Body of pancreas (tissue), 4 donors: ENCODE results near the gene EEFSEC. TPM values are rescaled to one million over a fixed set of nuclear protein-coding genes. Genes with fewer than 3 reads are reported as not detected.

ENCODE experiments used
- ATAC-seq: fragments of 150-250 bp; one replicate; pipeline ENCODE4 v1.9.1; 2016
- DNase-seq, 4 donors: peaks; one replicate each; pipeline ENCODE4 v3.0.0-alpha.2; 2019
- H3K27ac ChIP-seq, 4 donors: fragments of 200-600 bp; sonication (generic); 1 replicate in 3 of 4; 2 replicates in 1 of 4; pipeline versions ENCODE4 v1.5.1 to v1.6.1; 2016 to 2019; ENCODE audit warnings: mild to moderate bottlenecking in 1 of 4, mixed read lengths in 1 of 4, moderate library complexity in 1 of 4
- H3K27me3 ChIP-seq, 2 donors: fragments of 200-600 bp; sonication (generic); one replicate each; pipeline ENCODE4 v1.6.0; 2016; ENCODE audit warnings: mild to moderate bottlenecking in 1 of 2
- H3K36me3 ChIP-seq, 2 donors: fragments of 200-600 bp; sonication (generic); replicated peaks in 1 of 2; 2 replicates each; pipeline ENCODE4 v1.5.1; 2016; ENCODE audit warnings: low read depth in 2 of 2; ENCODE audit not compliant: insufficient read depth in 1 of 2
- H3K4me1 ChIP-seq: fragments of 200-600 bp; sonication (generic); one replicate; pipeline ENCODE4 v1.6.0; 2016
- H3K4me3 ChIP-seq, 2 donors: fragments of 200-600 bp; sonication (generic); 1 replicate in 1 of 2; 2 replicates in 1 of 2; pipeline ENCODE4 v1.5.1; 2016 to 2019
- H3K9me3 ChIP-seq, 3 donors: fragments of 200-600 bp; sonication (generic); 1 replicate in 2 of 3; 2 replicates in 1 of 3; pipeline ENCODE4 v1.5.1; 2016
- POLR2A ChIP-seq, 3 donors: fragments of 450-650 bp; IDR thresholded peaks; one replicate each; pipeline ENCODE4 v1.6.1; 2016; ENCODE audit warnings: antibody characterized with exemption in 3 of 3, mild to moderate bottlenecking in 2 of 3
- WGBS, 2 donors: methylation state at CpG; one replicate each; pipeline ENCODE4 v1.1.5; 2017; 5-methylcytosine and 5-hydroxymethylcytosine counted together
- intact Hi-C: fragments of 100-400 bp; cut with DNase I; formaldehyde crosslinking; loops from one replicate; pipeline ENCODE4 v1.15.1; 2023
- total RNA-seq, 2 donors: library from RNA; depleted of rRNA; stranded (reverse); fragments of >200 nt; gene quantifications; one replicate each; pipeline ENCODE4 v1.1.0, GENCODE V29; 2016
- TF ChIP-seq, protein P1 (sequence below), 7 experiments: fragments of 450-650 bp in 4 of 7; fragments of 200-600 bp in 3 of 7; sonication (generic) in 3 of 7; IDR thresholded peaks; one replicate each; pipeline ENCODE4 v1.5.1; 2016 to 2019; ENCODE audit warnings: antibody characterized with exemption in 7 of 7

EEFSEC gene
- total RNA-seq, 2 donors from 2014 or later: 8.6 to 33.0 TPM

DNA sequence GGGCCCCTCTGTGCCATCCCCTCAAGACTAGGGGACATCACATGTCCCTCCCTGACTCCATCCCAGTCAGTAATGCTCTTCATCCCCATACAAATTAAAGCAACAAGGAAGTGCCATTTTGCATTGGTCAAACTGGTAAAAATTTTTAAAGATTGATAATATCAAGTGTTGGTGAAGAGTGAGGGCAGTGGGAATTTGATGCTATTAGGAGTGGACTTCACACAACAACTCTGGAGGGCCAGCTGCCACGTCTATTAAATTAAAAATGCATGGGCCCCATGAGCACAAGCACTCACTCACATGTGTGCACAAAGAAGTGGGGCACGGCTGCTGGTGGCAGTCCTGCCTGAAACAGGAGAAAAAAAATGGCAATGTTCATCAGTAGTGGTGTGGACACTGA is 265.6 kb downstream of the EEFSEC start:
- no peak for DNase-seq
- no peaks in the 10 kb centered on the region for H3K27me3 ChIP-seq
- intact Hi-C loops: no loop called here

GRCh38 chr3:128419311-128419710 is 266.0 kb downstream of the EEFSEC start:
- 88 to 93% methylated on average over 4 of the region's 4 CpGs for WGBS, 2 donors
- H3K27me3 ChIP-seq: no peaks in the 10 kb centered on the region
- no peaks in the 10 kb centered on the region for H3K9me3 ChIP-seq
- no peak for DNase-seq
- intact Hi-C loops: no loop called here
- no peaks in the 10 kb centered on the region for H3K36me3 ChIP-seq
- TF ChIP-seq, protein P1, sequence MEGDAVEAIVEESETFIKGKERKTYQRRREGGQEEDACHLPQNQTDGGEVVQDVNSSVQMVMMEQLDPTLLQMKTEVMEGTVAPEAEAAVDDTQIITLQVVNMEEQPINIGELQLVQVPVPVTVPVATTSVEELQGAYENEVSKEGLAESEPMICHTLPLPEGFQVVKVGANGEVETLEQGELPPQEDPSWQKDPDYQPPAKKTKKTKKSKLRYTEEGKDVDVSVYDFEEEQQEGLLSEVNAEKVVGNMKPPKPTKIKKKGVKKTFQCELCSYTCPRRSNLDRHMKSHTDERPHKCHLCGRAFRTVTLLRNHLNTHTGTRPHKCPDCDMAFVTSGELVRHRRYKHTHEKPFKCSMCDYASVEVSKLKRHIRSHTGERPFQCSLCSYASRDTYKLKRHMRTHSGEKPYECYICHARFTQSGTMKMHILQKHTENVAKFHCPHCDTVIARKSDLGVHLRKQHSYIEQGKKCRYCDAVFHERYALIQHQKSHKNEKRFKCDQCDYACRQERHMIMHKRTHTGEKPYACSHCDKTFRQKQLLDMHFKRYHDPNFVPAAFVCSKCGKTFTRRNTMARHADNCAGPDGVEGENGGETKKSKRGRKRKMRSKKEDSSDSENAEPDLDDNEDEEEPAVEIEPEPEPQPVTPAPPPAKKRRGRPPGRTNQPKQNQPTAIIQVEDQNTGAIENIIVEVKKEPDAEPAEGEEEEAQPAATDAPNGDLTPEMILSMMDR (IDR thresholded peaks at IDR 0.05): no peak
- H3K27ac ChIP-seq: no peak overlapping the region
- ATAC-seq: no peak
- no peaks in the 10 kb centered on the region for H3K4me1 ChIP-seq
- H3K4me3 ChIP-seq: no peak overlapping the region

More for the DNA sequence above, 265.6 kb downstream of the EEFSEC start:
- 84 to 91% methylated on average over 2 of the region's 2 CpGs for WGBS, 2 donors
- Histone ChIP-seq H3K9me3 (no peaks in the 10 kb centered on the region), H3K4me3 (no peak overlapping the region), H3K4me1 (no peaks in the 10 kb centered on the region), H3K27ac (no peak overlapping the region), H3K36me3 (no peaks in the 10 kb centered on the region)
- ATAC-seq: no peak
- TF ChIP-seq POLR2A (IDR thresholded peaks at IDR 0.05): no peak
- TF ChIP-seq, protein P1 (IDR thresholded peaks at IDR 0.05): no peak

DNA sequence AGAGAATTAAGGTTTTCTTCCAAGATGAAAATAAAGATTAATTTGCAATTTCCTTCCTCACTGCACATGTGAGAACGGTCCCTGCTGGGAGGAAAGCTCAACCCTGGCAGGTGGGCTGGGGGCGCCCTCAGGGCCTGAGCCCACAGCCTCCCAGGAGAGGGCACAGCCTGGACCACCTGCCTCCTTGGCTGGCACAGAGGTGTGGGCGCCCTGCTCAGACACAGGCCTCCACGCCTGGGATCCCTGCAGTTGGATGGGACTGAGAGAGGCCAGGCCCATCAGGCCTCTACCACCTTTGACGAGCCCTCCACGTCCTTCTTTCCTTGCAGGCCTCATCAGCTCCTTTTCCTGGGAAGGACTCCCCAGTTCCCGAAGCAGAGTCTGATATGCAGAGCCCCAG is 267.0 kb downstream of the EEFSEC start:
- H3K9me3 ChIP-seq: no peaks in the 10 kb centered on the region
- no peak for ATAC-seq
- H3K27ac ChIP-seq: no peak overlapping the region
- DNase-seq: no peak
- intact Hi-C loops: loop anchor here (10.0 kb wide), 1 partner anchor 165 kb away; no protein-coding TSS in a partner anchor
- H3K4me3 ChIP-seq: no peak overlapping the region
- 93 to 96% methylated on average over 7 of the region's 7 CpGs for whole genome bisulfite sequencing, 2 donors
- H3K27me3 ChIP-seq: no peaks in the 10 kb centered on the region
- no peak for TF ChIP-seq POLR2A (IDR thresholded peaks at IDR 0.05)
- TF ChIP-seq, protein P1 (IDR thresholded peaks at IDR 0.05): no peak
- no peaks in the 10 kb centered on the region for H3K4me1 ChIP-seq
- H3K36me3 ChIP-seq: no peaks in the 10 kb centered on the region

GRCh38 chr3:128420720-128421438 is 267.6 kb downstream of the EEFSEC start:
- intact Hi-C loops: loop anchor here (10.0 kb wide), 1 partner anchor 164 kb away; no protein-coding TSS in a partner anchor
- WGBS, 2 donors: 83% methylated on average over 10 of the region's 12 CpGs; no CpG with 5 or more reads in 1 of the 2 donors
- H3K4me1 ChIP-seq: peaks cover 6% of the 10 kb centered on the region
- H3K27me3 ChIP-seq: no peaks in the 10 kb centered on the region
- ATAC-seq: no peak
- no peak for DNase-seq
- no peaks in the 10 kb centered on the region for H3K9me3 ChIP-seq
- TF ChIP-seq POLR2A (IDR thresholded peaks at IDR 0.05): no peak
- TF ChIP-seq, protein P1 (IDR thresholded peaks at IDR 0.05): no peak
- H3K27ac ChIP-seq: no peak overlapping the region
- H3K4me3 ChIP-seq: no peak overlapping the region
- H3K36me3 ChIP-seq: no peaks in the 10 kb centered on the region

GRCh38 chr3:128421439-128421836 is 268.2 kb downstream of the EEFSEC start:
- no peak for ATAC-seq
- intact Hi-C loops: loop anchor here (10.0 kb wide), 1 partner anchor 163 kb away; no protein-coding TSS in a partner anchor

More at GRCh38 chr3:128421439-128421836, 268.2 kb downstream of the EEFSEC start:
- WGBS, 2 donors: 75 to 90% methylated on average over 2 to 11 of the region's 11 CpGs
- no peak for DNase-seq
- no peaks in the 10 kb centered on the region for H3K27me3 ChIP-seq
- H3K4me3 ChIP-seq: no peak overlapping the region
- H3K9me3 ChIP-seq: no peaks in the 10 kb centered on the region
- TF ChIP-seq, protein P1 (IDR thresholded peaks at IDR 0.05): no peak
- no peak for TF ChIP-seq POLR2A (IDR thresholded peaks at IDR 0.05)
- H3K27ac ChIP-seq: no peak overlapping the region
- no peaks in the 10 kb centered on the region for H3K36me3 ChIP-seq
- H3K4me1 ChIP-seq: peaks cover 11% of the 10 kb centered on the region
